ENCODE results near the gene TBC1D9.
A peak's percentile ranks its signal among the peaks of the same experiment; 100 is the strongest.

TBC1D9 gene

DNA sequence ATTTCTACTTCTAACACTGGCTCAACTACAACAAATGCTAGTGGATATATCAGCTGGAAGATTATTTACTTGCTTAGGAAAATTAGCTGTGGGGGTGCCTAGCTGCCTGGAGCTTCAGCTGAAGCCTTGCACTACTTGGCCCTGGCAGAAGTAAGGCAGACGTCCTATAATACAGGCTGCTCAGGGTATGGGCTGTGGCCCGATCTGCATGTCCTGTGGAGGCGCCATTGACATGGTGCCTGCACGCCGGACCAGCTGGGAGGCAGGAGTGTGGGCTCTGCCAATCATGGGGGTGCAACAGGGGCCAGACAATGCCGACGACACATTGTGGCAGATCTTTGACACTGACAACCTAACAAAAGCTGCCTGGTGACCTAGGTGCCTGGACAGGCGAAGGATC, 155.8 kb downstream of the TBC1D9 start:
- Histone ChIP-seq H3K9ac (ENCODE audit: low read length) (no peak overlapping the region), H3K27ac (ENCODE audit: low read depth, low read length, poor library complexity, severe bottlenecking) (no peak overlapping the region)

DNA sequence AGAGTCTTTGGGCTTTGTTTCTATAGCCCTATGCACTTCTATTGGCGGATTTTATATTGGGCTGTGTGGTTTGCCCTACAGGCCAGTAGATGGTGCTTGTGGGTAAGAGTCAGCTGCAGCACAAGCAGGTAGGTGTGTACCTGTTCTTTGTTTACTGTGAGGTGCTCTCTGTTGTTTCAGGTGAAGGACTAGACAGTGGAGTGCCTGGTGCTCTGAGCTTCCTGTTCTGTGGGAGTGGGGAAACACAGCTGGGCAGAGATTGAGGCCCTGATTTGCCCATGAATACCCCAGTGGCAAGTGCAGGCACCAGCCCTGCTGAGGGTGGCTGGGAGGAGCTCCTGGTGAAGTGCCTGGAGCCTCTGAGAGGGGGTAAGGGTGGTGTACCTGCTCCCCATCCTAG, 161.1 kb downstream of the TBC1D9 start:
- Histone ChIP-seq H2AFZ (ENCODE audit: low read length) (no peak overlapping the region), H3F3A (ENCODE audit: insufficient read depth, low read length) (no peaks in the 10 kb centered on the region), H3K27me3 (ENCODE audit: insufficient read depth, low read length) (peaks cover 8% of the 10 kb centered on the region; the same call in 1 of the 2 replicates), H3K9me3 (ENCODE audit: low read length) (no peaks in the 10 kb centered on the region), H3K9ac (ENCODE audit: low read length) (no peak overlapping the region), H3K4me3 (ENCODE audit: low read depth, low read length, poor library complexity, severe bottlenecking) (no peak overlapping the region), H3K4me2 (ENCODE audit: low read length) (no peak overlapping the region), H3K27ac (ENCODE audit: low read depth, low read length, poor library complexity, severe bottlenecking) (no peak overlapping the region), H3K79me2 (ENCODE audit: insufficient read depth, low read length) (no peaks in the 10 kb centered on the region), H4K20me1 (ENCODE audit: insufficient read depth, low read length) (no peaks in the 10 kb centered on the region), H3K36me3 (ENCODE audit: insufficient read depth, low read length) (no peaks in the 10 kb centered on the region), H3K9me2 (ENCODE audit: low read depth, low read length) (no peaks in the 10 kb centered on the region), H3K4me1 (ENCODE audit: insufficient read depth, low read length, severe bottlenecking) (no peaks in the 10 kb centered on the region)
- TF ChIP-seq, protein P1, sequence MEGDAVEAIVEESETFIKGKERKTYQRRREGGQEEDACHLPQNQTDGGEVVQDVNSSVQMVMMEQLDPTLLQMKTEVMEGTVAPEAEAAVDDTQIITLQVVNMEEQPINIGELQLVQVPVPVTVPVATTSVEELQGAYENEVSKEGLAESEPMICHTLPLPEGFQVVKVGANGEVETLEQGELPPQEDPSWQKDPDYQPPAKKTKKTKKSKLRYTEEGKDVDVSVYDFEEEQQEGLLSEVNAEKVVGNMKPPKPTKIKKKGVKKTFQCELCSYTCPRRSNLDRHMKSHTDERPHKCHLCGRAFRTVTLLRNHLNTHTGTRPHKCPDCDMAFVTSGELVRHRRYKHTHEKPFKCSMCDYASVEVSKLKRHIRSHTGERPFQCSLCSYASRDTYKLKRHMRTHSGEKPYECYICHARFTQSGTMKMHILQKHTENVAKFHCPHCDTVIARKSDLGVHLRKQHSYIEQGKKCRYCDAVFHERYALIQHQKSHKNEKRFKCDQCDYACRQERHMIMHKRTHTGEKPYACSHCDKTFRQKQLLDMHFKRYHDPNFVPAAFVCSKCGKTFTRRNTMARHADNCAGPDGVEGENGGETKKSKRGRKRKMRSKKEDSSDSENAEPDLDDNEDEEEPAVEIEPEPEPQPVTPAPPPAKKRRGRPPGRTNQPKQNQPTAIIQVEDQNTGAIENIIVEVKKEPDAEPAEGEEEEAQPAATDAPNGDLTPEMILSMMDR (IDR thresholded peaks at IDR 0.05; ENCODE audit: low read length): peak; percentile 67
- no peak for TF ChIP-seq EZH2 (IDR thresholded peaks at IDR 0.05; ENCODE audit: borderline replicate concordance, low read length)

More for the DNA sequence above, 155.8 kb downstream of the TBC1D9 start:
- Histone ChIP-seq H3K4me2 (ENCODE audit: low read length) (no peak overlapping the region), H3K4me3 (ENCODE audit: low read depth, low read length, poor library complexity, severe bottlenecking) (no peak overlapping the region), H2AFZ (ENCODE audit: low read length) (no peak overlapping the region), H3K4me1 (ENCODE audit: insufficient read depth, low read length, severe bottlenecking) (no peaks in the 10 kb centered on the region), H3F3A (ENCODE audit: insufficient read depth, low read length) (no peaks in the 10 kb centered on the region), H3K9me3 (ENCODE audit: low read length) (no peaks in the 10 kb centered on the region), H3K27me3 (ENCODE audit: insufficient read depth, low read length) (no peaks in the 10 kb centered on the region), H3K36me3 (ENCODE audit: insufficient read depth, low read length) (no peaks in the 10 kb centered on the region), H3K9me2 (ENCODE audit: low read depth, low read length) (no peaks in the 10 kb centered on the region), H3K79me2 (ENCODE audit: insufficient read depth, low read length) (no peaks in the 10 kb centered on the region), H4K20me1 (ENCODE audit: insufficient read depth, low read length) (no peaks in the 10 kb centered on the region)
- TF ChIP-seq, protein P1 (IDR thresholded peaks at IDR 0.05; ENCODE audit: low read length): no peak
- no peak for TF ChIP-seq EZH2 (IDR thresholded peaks at IDR 0.05; ENCODE audit: borderline replicate concordance, low read length)

DNA sequence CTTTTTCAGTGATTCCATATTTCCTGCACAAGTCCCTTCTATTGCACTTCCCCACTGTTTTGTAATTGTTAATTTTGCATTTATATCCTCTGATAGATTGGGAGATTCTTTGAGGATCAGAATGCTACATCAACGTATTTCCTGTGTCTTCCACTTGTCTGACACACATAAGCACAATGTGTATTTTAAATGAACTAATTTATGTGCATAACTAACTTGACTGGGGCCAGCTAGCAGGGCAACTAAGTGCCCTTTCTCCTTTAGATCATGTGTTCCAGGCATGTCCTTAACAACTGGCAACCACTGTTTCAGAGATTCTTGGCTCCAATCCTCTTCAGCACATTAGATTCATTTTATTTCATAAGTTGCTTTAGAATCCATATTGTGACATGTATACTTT, 171.7 kb downstream of the TBC1D9 start:
- H3K4me2 ChIP-seq (ENCODE audit: low read length): no peak overlapping the region
- H3K9me2 ChIP-seq (ENCODE audit: low read depth, low read length): no peaks in the 10 kb centered on the region
- H3F3A ChIP-seq (ENCODE audit: insufficient read depth, low read length): no peaks in the 10 kb centered on the region
- no peaks in the 10 kb centered on the region for H3K79me2 ChIP-seq (ENCODE audit: insufficient read depth, low read length)
- no peaks in the 10 kb centered on the region for H4K20me1 ChIP-seq (ENCODE audit: insufficient read depth, low read length)
- no peaks in the 10 kb centered on the region for H3K36me3 ChIP-seq (ENCODE audit: insufficient read depth, low read length)
- H3K9me3 ChIP-seq (ENCODE audit: low read length): no peaks in the 10 kb centered on the region
- H3K27ac ChIP-seq (ENCODE audit: low read depth, low read length, poor library complexity, severe bottlenecking): no peak overlapping the region
- TF ChIP-seq, protein P1 (IDR thresholded peaks at IDR 0.05; ENCODE audit: low read length): no peak
- no peak for TF ChIP-seq EZH2 (IDR thresholded peaks at IDR 0.05; ENCODE audit: borderline replicate concordance, low read length)
- no peak overlapping the region for H3K9ac ChIP-seq (ENCODE audit: low read length)
- H3K27me3 ChIP-seq (ENCODE audit: insufficient read depth, low read length): no peaks in the 10 kb centered on the region
- H3K4me1 ChIP-seq (ENCODE audit: insufficient read depth, low read length, severe bottlenecking): no peaks in the 10 kb centered on the region
- H3K4me3 ChIP-seq (ENCODE audit: low read depth, low read length, poor library complexity, severe bottlenecking): no peak overlapping the region
- no peak overlapping the region for H2AFZ ChIP-seq (ENCODE audit: low read length)
